Superior temporal gyrus (tissue), 1 donor: ENCODE data around the gene UNC119.
"Not testable (repeated sequence)": the region's sequence is repeated elsewhere in the genome, so short reads cannot be mapped to it uniquely, and the experiment has no call there.

ENCODE experiments used
- DNase-seq: peaks from one replicate; pipeline ENCODE4 v3.0.0-alpha.2; 2016; ENCODE audit errors: extremely low spot score

Gene UNC119

GRCh38 chr17:28552176-28552999 is at the start of gene UNC119:
UNC119 (minus strand) TSS chr17:28552624; CDS start chr17:28552557, 67 bp downstream.
- peak; percentile 51 for DNase-seq

- DNase-seq: peak; percentile 71
Measured at GRCh38 chr17:28599311-28600184, 47.1 kb upstream of the UNC119 start.

DNA sequence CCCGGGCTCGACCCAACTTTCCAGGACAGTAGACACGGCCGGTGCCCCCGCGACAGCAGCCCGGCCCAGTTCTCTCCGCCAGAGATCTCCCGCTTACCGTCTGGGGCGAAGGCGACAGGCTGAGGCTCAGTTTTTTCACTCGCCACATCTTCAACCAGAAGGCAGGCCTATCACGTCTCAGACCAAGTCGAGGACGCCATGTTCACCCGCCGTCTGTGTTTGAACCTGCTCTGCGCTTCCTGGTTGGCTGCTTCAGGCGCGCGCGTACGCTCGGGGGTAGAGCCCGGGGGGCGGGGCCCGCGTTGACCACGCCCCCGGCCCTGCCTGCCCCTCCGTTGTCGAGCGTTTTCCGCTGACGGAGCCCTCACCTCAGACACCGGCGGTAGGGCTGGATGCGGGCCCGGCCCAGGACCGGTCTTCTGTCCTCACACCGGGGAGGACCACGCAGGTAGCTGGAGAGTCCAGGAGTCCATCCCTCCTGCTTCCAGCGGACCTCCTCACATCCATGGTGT is 46.4 kb upstream of the UNC119 start, which contains the start of gene SPAG5:
TSS of gene SPAG5 (minus strand) at position 227 of the 512 bp plus-strand sequence. CDS start at position 148, 79 bp downstream.
- peak; percentile 87 for DNase-seq

GRCh38 chr17:28598389-28598788 is 46.0 kb upstream of the UNC119 start:
- no peak for DNase-seq

DNA sequence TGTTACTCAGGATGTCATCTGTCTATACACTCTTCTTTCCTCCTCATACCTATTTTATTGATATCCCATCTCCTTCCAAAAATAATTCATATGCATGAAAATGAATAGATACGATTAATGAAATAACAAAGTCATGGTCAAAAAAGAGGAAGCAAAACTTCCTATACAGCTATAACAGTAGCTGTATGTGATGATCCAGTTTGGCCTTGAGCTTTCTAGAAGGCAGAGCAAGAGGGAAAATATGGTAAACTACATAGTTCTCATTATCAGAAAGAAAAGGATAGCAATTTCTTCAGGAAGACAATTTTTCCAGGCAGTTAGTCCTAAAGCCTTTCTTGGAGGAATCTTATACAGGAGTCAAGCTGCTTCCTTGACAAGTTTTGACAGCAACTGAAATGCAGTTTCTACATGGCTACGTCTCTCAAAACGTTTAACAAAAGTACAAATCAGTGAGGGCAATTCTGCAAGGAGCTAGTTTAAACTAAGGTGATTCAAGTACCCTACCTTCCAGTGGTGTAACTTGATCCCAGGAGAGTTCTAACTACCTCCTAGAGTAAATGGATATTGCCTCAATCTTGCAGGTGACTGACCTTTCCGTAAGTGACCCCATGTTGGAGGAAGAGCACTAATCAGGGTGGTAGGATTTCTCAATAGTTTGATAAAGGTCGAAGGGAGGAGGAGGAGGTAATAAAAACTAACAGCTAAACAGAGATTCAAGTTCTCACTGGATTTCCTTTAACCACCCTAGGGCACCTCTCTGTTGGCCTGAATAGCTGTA is 45.4 kb upstream of the UNC119 start:
- DNase-seq: no peak

- DNase-seq: no peak
Measured at GRCh38 chr17:28592260-28592659, 39.8 kb upstream of the UNC119 start.

GRCh38 chr17:28585851-28586250 is 33.4 kb upstream of the UNC119 start:
- no peak for DNase-seq

DNA sequence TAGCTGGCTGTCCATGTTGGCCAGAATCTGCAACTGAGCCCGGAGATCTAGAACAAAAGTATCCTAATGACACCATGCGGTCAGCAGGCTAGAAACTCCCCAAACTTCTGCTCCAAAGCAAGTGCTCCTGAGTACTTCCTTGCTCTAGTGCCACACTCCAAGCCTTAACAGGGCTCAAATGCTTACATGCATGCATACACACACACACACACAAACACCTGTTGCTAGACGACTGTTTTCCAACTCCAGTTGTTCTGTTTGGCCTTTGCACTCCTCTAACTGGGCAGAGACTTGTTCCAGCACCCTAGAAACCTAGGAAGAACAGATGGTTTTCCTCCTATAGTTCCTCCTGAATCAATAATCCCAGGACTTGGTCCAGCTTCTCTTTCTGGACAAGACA is 32.0 kb upstream of the UNC119 start:
- DNase-seq: no peak

- DNase-seq: no peak
Measured at GRCh38 chr17:28582513-28582912, 30.1 kb upstream of the UNC119 start.

- no peak for DNase-seq
Measured at GRCh38 chr17:28580959-28581358, 28.5 kb upstream of the UNC119 start.

GRCh38 chr17:28579526-28579925 is 27.1 kb upstream of the UNC119 start:
- no peak for DNase-seq

DNA sequence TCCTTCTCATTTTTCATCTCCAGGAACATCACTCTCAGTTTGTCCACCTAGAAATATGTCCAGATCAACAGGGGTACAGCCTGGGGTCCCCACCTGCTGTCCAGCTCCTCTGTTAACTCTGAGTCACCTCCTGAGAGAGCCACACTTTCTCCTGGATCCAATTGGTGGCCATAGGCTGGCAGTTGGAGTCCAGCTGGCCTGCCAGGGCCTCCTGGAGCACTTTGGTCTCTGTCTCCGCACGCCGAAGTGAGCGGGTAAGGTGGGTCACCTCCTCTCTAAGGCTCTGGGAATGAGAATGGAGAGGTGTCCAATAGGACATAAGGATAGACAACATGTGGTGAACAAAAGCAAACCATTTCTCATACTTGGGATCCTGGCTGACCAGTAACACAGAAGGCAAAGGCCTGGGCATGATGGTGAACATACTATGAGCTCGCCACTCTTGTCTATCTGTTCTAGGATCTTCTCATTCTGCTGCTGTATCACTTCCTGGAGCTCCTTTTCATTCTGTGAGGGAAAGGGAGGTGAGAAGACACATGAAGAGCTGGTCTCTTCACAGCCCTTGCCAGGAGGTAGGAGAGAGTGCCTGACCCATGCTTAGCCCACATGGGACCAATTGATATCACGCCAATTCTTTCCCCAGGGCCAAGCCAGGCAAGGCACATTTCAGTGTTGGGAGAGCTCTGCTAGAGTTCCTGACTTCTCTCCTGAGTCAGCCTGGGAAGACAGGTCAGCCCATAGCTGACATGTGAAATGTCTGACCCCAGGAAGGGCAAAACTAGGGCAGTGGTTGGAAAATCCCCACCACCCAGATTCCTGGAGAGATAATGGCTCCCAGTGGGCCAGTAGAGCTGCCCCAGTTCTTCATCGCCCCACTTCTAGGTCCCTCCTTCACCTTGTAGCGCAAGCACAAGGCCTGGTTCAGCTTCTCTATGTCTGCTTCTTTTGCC is 26.1 kb upstream of the UNC119 start:
- no peak for DNase-seq

- no peak for DNase-seq
Measured at GRCh38 chr17:28577466-28577824, 25.0 kb upstream of the UNC119 start.

DNA sequence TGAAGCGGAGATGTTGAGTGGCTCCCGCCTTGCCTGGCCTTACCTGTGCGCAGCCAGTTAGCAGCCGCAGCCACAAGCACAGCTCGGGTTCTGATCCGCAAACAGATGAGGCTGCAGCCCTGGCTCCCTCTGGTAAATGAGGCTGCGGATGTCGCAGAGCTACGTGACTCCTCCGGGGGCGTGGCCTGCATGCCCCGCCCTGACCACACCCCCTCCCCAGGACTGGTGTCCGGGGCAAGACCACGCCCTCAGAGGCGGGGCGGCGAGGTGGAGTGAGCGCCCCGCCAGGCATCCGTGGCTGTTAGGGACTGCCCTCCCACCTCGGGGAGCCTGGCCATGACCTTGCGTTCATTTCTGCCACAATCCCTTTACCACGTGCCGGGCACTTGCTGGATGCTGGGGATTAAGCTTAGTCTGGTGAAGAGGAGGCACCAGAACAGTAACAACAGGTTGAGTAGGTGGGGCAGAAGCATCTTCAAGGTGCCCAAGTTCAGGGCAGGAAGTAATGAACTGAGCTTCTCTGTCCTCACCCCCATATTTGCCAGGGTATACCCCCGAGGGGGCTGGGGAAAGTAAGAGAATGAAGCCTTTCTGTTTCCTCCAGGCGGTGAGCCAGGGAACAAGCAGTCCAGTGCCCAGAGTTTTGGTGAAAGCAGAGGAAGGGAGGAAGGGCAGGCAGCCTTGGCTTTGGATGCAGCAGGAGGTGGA is 24.5 kb upstream of the UNC119 start, which contains the start of gene ALDOC:
TSS of gene ALDOC (minus strand) at position 138 of the 708 bp plus-strand sequence. CDS start 1,363 bp downstream, outside the sequence.
- DNase-seq: peak; percentile 96

GRCh38 chr17:28576016-28576415 is 23.6 kb upstream of the UNC119 start:
- DNase-seq: not testable (repeated sequence)

DNA sequence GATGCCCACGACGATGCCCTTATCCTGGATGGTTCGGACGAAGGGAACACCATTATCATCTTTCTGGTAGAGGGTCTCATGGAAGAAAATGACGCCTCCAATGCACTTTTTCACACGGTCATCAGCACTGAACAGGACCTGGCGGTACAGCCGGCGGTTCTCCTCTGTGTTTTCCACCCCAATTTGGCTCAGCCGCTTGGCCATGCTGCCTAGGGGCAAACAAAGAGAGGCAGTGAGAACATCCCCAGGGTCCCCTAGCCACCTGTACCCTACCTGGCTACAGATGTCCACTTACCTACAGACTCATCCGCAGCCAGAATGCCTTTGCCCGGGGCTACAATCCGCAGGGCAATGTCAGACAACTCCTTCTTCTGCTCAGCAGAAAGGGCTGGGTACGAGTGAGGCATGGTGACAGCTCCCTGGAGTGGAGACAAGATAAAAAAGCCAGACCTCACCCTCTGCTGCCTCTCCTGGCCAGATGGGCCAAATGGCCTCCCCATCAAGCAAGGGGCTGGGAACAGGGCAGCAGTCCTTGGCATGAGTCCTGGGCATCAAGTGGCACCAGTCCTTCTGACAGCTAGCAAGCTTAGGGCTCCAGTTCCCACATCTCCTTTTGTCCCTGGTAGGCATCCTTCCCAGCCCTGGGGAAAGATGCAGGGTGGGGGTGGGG is 22.8 kb upstream of the UNC119 start:
- DNase-seq: peak; percentile 39

GRCh38 chr17:28574526-28574925 is 22.1 kb upstream of the UNC119 start:
- DNase-seq: no peak

DNA sequence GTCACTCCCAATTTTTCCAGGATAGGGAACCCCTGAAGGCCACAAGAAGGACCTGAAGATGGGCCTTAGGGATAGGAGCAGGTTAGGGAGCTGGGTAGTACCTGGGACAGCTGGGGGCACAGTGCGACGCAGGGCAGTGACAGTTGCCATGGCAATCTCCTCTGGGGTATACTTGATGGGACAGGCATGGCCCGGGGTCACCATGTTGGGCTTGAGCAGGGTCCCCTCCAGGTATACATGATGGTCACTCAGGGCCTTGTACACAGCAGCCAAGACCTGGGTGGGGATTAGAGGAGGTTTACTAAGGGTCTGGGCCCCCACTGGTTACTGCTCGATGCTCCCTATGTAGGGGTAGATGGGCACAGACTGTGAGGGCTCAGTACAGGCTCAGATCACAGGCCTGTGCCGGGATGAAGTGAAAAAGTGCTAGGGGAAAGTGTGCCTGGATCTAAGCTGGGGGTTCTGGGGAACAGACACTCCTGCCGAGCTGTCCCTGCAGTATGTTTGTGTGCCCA is 21.6 kb upstream of the UNC119 start:
- no peak for DNase-seq

DNA sequence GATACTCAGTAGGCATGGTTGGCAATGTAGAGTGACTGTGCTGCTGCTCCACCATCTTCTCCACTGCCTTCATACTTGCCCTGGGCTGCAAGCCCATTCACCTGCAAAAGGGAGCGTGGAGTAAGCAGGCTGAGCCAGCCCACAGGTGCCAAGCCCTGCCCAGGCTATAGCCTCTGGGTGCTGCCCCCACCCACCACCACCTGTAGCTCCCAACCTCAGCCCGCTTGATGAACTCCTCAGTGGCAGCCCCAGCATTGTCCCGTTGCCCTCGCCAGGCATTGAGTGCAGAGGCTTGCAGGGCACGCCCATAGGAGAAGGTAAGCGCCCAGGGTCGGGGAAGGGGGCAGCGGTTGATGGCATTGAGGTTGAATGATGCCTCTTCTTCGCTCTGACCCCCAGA is 21.1 kb upstream of the UNC119 start:
- DNase-seq: no peak
